Measurements from ENCODE around the gene ADIPOR2. TPM values are rescaled to one million over a fixed set of nuclear protein-coding genes. Genes with fewer than 3 reads are reported as not detected.
A peak's percentile ranks its signal among the peaks of the same experiment; 100 is the strongest.

The ADIPOR2 gene
- total RNA-seq, 1 experiment from 2014 or later = 45.3 TPM

- no peaks in the 10 kb centered on the region; the same call in 1 of the 2 replicates for H3K4me1 ChIP-seq (ENCODE audit: insufficient read depth, low read length)
- WGBS (ENCODE audit: extremely low coverage, insufficient read length, low lambda C conversion rate) = no CpG with 5 or more reads among the region's 15 CpGs
- H3K23me2 ChIP-seq (ENCODE audit: insufficient read length, low read depth, low read length, poor library complexity, severe bottlenecking) = peaks cover 4% of the 10 kb centered on the region
- H3K23ac ChIP-seq (ENCODE audit: insufficient read length, low read depth, low read length) = no peak overlapping the region
- no peak overlapping the region for H3K14ac ChIP-seq (ENCODE audit: insufficient read depth, low read length)
- H2AK5ac ChIP-seq (ENCODE audit: insufficient read length, low read length) = no peak overlapping the region
- H3K27ac ChIP-seq (ENCODE audit: insufficient read length, low read depth, low read length) = no peak overlapping the region
- no peak overlapping the region for H2AFZ ChIP-seq (ENCODE audit: low read length)
- H3K4me1 Mint-ChIP-seq = peaks cover 32 to 35% of the 10 kb centered on the region in 2 experiments
- no peaks in the 10 kb centered on the region for H4K20me1 ChIP-seq (ENCODE audit: control insufficient read depth, insufficient read depth, insufficient read length)
- H3K4me3 Mint-ChIP-seq = no peak overlapping the region
- no peaks in the 10 kb centered on the region for H3K9me3 ChIP-seq (ENCODE audit: control insufficient read depth, low read depth, low read length)
- H2BK120ac ChIP-seq (ENCODE audit: low read depth, low read length, poor library complexity, severe bottlenecking) = no peak overlapping the region
- no peaks in the 10 kb centered on the region for H3K79me1 ChIP-seq (ENCODE audit: insufficient read depth, low read depth, low read length, poor library complexity, severe bottlenecking)
- no peaks in the 10 kb centered on the region for H3K27me3 ChIP-seq (ENCODE audit: insufficient read depth, low read length)
- no peak overlapping the region for H2BK12ac ChIP-seq (ENCODE audit: insufficient read length, low read depth, low read length)
- no peak overlapping the region for H3K4me2 ChIP-seq (ENCODE audit: insufficient read depth, insufficient read length, low read length)
- 0 out of 7 replicates have a peak overlapping the region, but pooled peaks of 1 of the 3 experiments have one; percentile 10 for H3K27ac Mint-ChIP-seq
- no peaks in the 10 kb centered on the region for H3K79me2 ChIP-seq (ENCODE audit: insufficient read depth, low read length)
- H2BK15ac ChIP-seq (ENCODE audit: low read depth, low read length) = no peak overlapping the region
- no peaks in the 10 kb centered on the region for H3K36me3 Mint-ChIP-seq (ENCODE audit: insufficient read depth in 1 of 3, low read depth in 3 of 3)
- no peak overlapping the region for H3T11ph ChIP-seq (ENCODE audit: low read length)
- H3K9ac ChIP-seq (ENCODE audit: extremely low read depth, insufficient read length, low read length) = no peak overlapping the region
- H3K9me3 Mint-ChIP-seq = no peaks in the 10 kb centered on the region
- H2BK5ac ChIP-seq (ENCODE audit: insufficient read length, low read length) = no peak overlapping the region
- H4K91ac ChIP-seq (ENCODE audit: insufficient read length, low read depth, low read length) = no peak overlapping the region
- peaks cover 7% of the 10 kb centered on the region for H3K27me3 Mint-ChIP-seq (ENCODE audit: low read depth)
- no peak overlapping the region for H3K4ac ChIP-seq (ENCODE audit: low read depth, low read length)
- H3K56ac ChIP-seq (ENCODE audit: insufficient read length, low read depth, low read length) = no peak overlapping the region
- no peak overlapping the region for H4K8ac ChIP-seq (replicated peaks; ENCODE audit: insufficient read length, low read depth, low read length)
- no peak overlapping the region for H2BK20ac ChIP-seq (ENCODE audit: low read depth, low read length, poor library complexity, severe bottlenecking)
- peak; percentile 28 for DNase-seq
- no peak overlapping the region for H3K18ac ChIP-seq (ENCODE audit: insufficient read length, low read depth, low read length)
- TF ChIP-seq, protein P1, sequence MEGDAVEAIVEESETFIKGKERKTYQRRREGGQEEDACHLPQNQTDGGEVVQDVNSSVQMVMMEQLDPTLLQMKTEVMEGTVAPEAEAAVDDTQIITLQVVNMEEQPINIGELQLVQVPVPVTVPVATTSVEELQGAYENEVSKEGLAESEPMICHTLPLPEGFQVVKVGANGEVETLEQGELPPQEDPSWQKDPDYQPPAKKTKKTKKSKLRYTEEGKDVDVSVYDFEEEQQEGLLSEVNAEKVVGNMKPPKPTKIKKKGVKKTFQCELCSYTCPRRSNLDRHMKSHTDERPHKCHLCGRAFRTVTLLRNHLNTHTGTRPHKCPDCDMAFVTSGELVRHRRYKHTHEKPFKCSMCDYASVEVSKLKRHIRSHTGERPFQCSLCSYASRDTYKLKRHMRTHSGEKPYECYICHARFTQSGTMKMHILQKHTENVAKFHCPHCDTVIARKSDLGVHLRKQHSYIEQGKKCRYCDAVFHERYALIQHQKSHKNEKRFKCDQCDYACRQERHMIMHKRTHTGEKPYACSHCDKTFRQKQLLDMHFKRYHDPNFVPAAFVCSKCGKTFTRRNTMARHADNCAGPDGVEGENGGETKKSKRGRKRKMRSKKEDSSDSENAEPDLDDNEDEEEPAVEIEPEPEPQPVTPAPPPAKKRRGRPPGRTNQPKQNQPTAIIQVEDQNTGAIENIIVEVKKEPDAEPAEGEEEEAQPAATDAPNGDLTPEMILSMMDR (conservative IDR thresholded peaks at IDR 0.05) = no peak
- H4K5ac ChIP-seq (ENCODE audit: insufficient read length, low read depth, low read length) = no peak overlapping the region
Observed at GRCh38 chr12:1794440-1795090, 103.7 kb downstream of the ADIPOR2 start.
